ENCODE data around the gene ARHGAP33. TPM values are rescaled to one million over a fixed set of nuclear protein-coding genes. Genes with fewer than 3 reads are reported as not detected.
A peak's percentile ranks its signal among the peaks of the same experiment; 100 is the strongest.

The ARHGAP33 gene
- total RNA-seq, 2 donors from 2014 or later: 40.3 to 71.7 TPM

- Mint-ChIP-seq H3K36me3 (ENCODE audit: low read depth) (no peaks in the 10 kb centered on the region), H3K4me3 (peak overlapping the region; percentile 81), H3K27me3 (no peaks in the 10 kb centered on the region), H3K27ac (peak overlapping the region; percentile 41), H3K9me3 (no peaks in the 10 kb centered on the region), H3K4me1 (peaks cover 9% of the 10 kb centered on the region)
- no peak for ATAC-seq (replicated peaks)
Measured at GRCh38 chr19:35776102-35776788, 881 bp downstream of the ARHGAP33 start.

- Mint-ChIP-seq H3K36me3 (ENCODE audit: low read depth) (no peaks in the 10 kb centered on the region), H3K4me1 (peaks cover 9% of the 10 kb centered on the region), H3K27me3 (no peaks in the 10 kb centered on the region), H3K27ac (no peak overlapping the region), H3K4me3 (peak overlapping the region; percentile 81), H3K9me3 (no peaks in the 10 kb centered on the region)
- ATAC-seq (replicated peaks): no peak
Measured at GRCh38 chr19:35777086-35777841, 1.9 kb downstream of the ARHGAP33 start.

DNA sequence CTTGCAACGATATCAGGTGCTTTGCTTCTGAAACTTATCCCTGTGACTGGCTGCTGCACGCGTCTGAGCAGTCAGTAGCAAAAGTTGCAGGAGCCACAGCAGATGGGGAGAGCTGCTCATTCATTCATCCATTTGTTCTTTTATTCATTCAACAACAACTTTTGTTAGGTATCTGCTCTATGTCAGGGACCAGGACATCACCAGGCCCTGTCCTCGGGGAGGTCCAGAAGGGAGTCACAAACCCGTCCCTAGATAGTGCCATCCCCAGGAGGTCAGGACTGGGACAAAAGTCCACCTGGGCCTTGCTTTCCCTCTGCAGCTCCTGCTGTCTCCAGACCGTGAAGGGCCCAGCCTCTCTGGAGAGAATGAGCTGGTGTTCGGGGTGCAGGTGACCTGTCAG is 2.6 kb downstream of the ARHGAP33 start:
- H3K9me3 Mint-ChIP-seq: no peaks in the 10 kb centered on the region
- H3K4me1 Mint-ChIP-seq: peaks cover 9% of the 10 kb centered on the region
- H3K27ac Mint-ChIP-seq: no peak overlapping the region
- H3K27me3 Mint-ChIP-seq: no peaks in the 10 kb centered on the region
- H3K36me3 Mint-ChIP-seq (ENCODE audit: low read depth): no peaks in the 10 kb centered on the region
- no peak overlapping the region for H3K4me3 Mint-ChIP-seq
- no peak for ATAC-seq (replicated peaks)

- H3K4me3 Mint-ChIP-seq: no peak overlapping the region
- peak overlapping the region; percentile 25 for H3K27ac Mint-ChIP-seq
- H3K36me3 Mint-ChIP-seq (ENCODE audit: low read depth): no peaks in the 10 kb centered on the region
- H3K4me1 Mint-ChIP-seq: peaks cover 9% of the 10 kb centered on the region
- no peaks in the 10 kb centered on the region for H3K9me3 Mint-ChIP-seq
- H3K27me3 Mint-ChIP-seq: no peaks in the 10 kb centered on the region
- ATAC-seq (replicated peaks): no peak
Measured at GRCh38 chr19:35779033-35779432, 3.7 kb downstream of the ARHGAP33 start.

DNA sequence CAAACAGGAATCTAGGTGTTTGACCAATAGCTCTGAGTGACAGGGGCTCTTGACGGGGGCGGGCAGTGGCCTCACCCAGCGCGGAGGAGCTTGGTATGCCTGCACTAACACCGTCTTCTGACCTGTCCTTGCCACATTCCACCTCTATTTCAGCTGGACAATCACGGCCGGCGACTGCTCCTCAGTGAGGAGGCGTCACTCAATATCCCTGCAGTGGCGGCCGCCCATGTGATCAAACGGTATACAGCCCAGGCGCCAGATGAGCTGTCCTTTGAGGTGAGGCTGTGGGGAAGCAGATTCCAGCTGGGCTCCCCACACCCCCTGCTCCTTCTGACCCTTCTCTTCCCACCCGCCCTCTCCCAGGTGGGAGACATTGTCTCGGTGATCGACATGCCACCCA is 4.7 kb downstream of the ARHGAP33 start:
- Mint-ChIP-seq H3K4me3 (no peak overlapping the region), H3K27me3 (no peaks in the 10 kb centered on the region), H3K36me3 (ENCODE audit: low read depth) (no peaks in the 10 kb centered on the region), H3K27ac (no peak overlapping the region), H3K9me3 (no peaks in the 10 kb centered on the region), H3K4me1 (peaks cover 4% of the 10 kb centered on the region)
- ATAC-seq (replicated peaks): no peak

- peaks cover 4% of the 10 kb centered on the region for H3K4me1 Mint-ChIP-seq
- H3K36me3 Mint-ChIP-seq (ENCODE audit: low read depth): no peaks in the 10 kb centered on the region
- no peak overlapping the region for H3K27ac Mint-ChIP-seq
- H3K4me3 Mint-ChIP-seq: no peak overlapping the region
- no peaks in the 10 kb centered on the region for H3K27me3 Mint-ChIP-seq
- ATAC-seq (replicated peaks): no peak
- no peaks in the 10 kb centered on the region for H3K9me3 Mint-ChIP-seq
Measured at GRCh38 chr19:35780717-35781116, 5.4 kb downstream of the ARHGAP33 start.

DNA sequence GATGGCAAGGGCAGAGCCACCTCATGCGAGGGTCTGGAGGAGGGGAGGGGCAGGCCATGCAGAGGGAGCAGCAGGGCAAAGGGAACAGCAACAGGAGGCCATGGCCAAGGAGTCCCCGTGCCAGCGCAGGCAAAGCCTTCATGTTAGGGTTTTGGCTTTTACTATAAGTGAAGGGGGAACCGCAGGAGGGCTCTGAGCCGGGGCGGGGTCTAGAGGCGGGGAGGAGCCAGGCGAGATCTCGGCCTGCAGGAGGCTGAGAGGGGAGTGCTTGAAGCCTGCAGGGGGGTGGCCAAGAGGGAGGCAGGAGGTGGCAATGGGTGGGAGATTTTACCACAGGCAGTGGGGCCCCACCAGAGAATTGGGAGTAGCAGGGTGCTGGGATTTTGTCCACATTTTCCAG is 6.3 kb downstream of the ARHGAP33 start:
- Mint-ChIP-seq H3K27me3 (no peaks in the 10 kb centered on the region), H3K4me3 (no peak overlapping the region), H3K9me3 (no peaks in the 10 kb centered on the region), H3K36me3 (ENCODE audit: low read depth) (no peaks in the 10 kb centered on the region), H3K4me1 (peaks cover 2% of the 10 kb centered on the region), H3K27ac (no peak overlapping the region)
- no peak for ATAC-seq (replicated peaks)

- no peaks in the 10 kb centered on the region for H3K36me3 Mint-ChIP-seq (ENCODE audit: low read depth)
- no peak overlapping the region for H3K27ac Mint-ChIP-seq
- no peak for ATAC-seq (replicated peaks)
- H3K4me1 Mint-ChIP-seq: no peaks in the 10 kb centered on the region
- H3K9me3 Mint-ChIP-seq: no peaks in the 10 kb centered on the region
- no peaks in the 10 kb centered on the region for H3K27me3 Mint-ChIP-seq
- no peak overlapping the region for H3K4me3 Mint-ChIP-seq
Measured at GRCh38 chr19:35782589-35782988, 7.2 kb downstream of the ARHGAP33 start.

DNA sequence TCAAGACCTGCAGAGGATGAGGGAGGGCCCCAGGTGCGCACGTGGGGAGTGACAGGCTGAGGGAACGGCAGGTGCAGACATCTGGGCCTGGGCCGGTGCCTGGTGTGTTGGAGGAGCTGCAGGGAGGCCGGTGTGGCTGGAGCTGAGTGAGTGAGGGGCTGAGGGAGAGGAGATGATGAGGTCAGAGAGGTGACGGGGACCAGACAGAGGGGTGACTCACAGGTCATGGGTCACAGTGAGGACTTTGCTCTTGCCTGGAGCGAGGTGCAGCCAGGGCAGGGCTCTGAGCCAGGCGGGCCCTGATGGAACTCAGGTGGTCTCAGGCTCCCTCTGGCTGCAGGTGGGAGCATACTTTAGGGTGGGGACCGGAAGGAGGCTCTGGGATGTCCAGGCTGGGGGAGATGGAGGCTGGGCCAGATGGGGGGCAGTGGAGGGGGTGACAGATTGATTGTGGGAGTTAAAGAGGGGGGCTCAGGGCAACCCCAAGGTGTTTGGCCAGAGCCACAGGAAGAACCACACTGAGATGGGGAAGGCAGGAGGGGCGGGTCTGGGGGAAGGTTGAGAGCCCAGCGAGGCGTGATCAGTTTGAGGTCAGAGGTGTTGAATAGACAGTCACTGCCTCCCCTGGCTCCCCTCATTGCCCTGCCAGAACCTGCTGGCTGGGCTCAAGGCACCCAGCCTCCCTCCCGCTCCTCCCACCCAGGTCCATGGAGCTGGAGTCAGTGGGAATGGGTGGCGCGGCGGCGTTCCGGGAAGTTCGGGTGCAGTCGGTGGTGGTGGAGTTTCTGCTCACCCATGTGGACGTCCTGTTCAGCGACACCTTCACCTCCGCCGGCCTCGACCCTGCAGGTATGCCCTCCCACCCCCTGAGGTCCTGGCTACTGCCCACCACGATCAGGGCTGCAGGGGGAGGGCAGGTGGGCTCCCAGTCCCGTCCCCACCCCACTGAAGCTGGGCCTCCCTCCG is 8.4 kb downstream of the ARHGAP33 start:
- H3K36me3 Mint-ChIP-seq (ENCODE audit: low read depth): no peaks in the 10 kb centered on the region
- H3K27ac Mint-ChIP-seq: no peak overlapping the region
- no peaks in the 10 kb centered on the region for H3K9me3 Mint-ChIP-seq
- no peaks in the 10 kb centered on the region for H3K4me1 Mint-ChIP-seq
- no peaks in the 10 kb centered on the region for H3K27me3 Mint-ChIP-seq
- no peak overlapping the region for H3K4me3 Mint-ChIP-seq
- no peak for ATAC-seq (replicated peaks)

- H3K27me3 Mint-ChIP-seq: no peaks in the 10 kb centered on the region
- no peaks in the 10 kb centered on the region for H3K4me1 Mint-ChIP-seq
- H3K9me3 Mint-ChIP-seq: no peaks in the 10 kb centered on the region
- H3K4me3 Mint-ChIP-seq: no peak overlapping the region
- no peaks in the 10 kb centered on the region for H3K36me3 Mint-ChIP-seq (ENCODE audit: low read depth)
- H3K27ac Mint-ChIP-seq: no peak overlapping the region
- no peak for ATAC-seq (replicated peaks)
Measured at GRCh38 chr19:35784503-35785338, 9.4 kb downstream of the ARHGAP33 start.

DNA sequence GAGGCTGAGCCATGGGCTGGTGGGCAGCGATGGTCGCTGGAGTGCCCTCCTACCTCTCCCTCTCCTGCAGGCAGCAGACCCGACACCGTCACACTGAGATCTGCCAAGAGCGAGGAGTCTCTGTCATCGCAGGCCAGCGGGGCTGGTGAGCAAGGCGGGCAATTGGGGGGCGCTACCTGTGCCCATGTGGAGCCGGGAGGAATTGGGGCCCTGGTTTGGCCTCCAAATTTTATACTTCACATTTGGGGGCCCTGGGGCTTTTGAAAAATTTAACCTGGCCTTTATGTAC is 9.9 kb downstream of the ARHGAP33 start:
- H3K9me3 Mint-ChIP-seq: no peaks in the 10 kb centered on the region
- no peaks in the 10 kb centered on the region for H3K27me3 Mint-ChIP-seq
- H3K36me3 Mint-ChIP-seq (ENCODE audit: low read depth): no peaks in the 10 kb centered on the region
- H3K27ac Mint-ChIP-seq: no peak overlapping the region
- no peak overlapping the region for H3K4me3 Mint-ChIP-seq
- no peaks in the 10 kb centered on the region for H3K4me1 Mint-ChIP-seq
- ATAC-seq (replicated peaks): no peak

DNA sequence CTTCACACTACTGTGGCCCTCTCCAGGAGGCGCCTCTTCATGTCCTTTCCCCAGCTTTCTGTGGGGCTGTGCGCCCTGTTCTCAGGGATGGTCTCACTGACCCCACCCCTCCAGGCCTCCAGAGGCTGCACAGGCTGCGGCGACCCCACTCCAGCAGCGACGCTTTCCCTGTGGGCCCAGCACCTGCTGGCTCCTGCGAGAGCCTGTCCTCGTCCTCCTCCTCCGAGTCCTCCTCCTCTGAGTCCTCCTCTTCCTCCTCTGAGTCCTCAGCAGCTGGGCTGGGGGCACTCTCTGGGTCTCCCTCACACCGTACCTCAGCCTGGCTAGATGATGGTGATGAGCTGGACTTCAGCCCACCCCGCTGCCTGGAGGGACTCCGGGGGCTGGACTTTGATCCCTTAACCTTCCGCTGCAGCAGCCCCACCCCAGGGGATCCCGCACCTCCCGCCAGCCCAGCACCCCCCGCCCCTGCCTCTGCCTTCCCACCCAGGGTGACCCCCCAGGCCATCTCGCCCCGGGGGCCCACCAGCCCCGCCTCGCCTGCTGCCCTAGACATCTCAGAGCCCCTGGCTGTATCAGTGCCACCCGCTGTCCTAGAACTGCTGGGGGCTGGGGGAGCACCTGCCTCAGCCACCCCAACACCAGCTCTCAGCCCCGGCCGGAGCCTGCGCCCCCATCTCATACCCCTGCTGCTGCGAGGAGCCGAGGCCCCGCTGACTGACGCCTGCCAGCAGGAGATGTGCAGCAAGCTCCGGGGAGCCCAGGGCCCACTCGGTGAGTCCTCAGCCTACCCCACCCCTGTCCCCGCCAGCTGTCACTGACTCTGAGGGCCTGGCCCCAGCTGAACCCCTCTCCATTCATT is 11.2 kb downstream of the ARHGAP33 start:
- H3K27ac Mint-ChIP-seq: no peak overlapping the region
- no peak overlapping the region for H3K4me3 Mint-ChIP-seq
- no peaks in the 10 kb centered on the region for H3K4me1 Mint-ChIP-seq
- ATAC-seq (replicated peaks): no peak
- no peaks in the 10 kb centered on the region for H3K9me3 Mint-ChIP-seq
- H3K36me3 Mint-ChIP-seq (ENCODE audit: low read depth): no peaks in the 10 kb centered on the region
- no peaks in the 10 kb centered on the region for H3K27me3 Mint-ChIP-seq

GRCh38 chr19:35787227-35787799 is 11.9 kb downstream of the ARHGAP33 start:
- no peak for ATAC-seq (replicated peaks)
- no peaks in the 10 kb centered on the region for H3K36me3 Mint-ChIP-seq (ENCODE audit: low read depth)
- no peak overlapping the region for H3K4me3 Mint-ChIP-seq
- no peak overlapping the region for H3K27ac Mint-ChIP-seq
- no peaks in the 10 kb centered on the region for H3K9me3 Mint-ChIP-seq
- no peaks in the 10 kb centered on the region for H3K27me3 Mint-ChIP-seq
- H3K4me1 Mint-ChIP-seq: no peaks in the 10 kb centered on the region

Measured in activated T-helper 17 cell treated with anti-CD3 and anti-CD28 coated beads, Interleukin-2, amount 50 U/mL, for 72 hours (primary cell).